ENCODE measurements around the gene CXCL3. TPM values are rescaled to one million over a fixed set of nuclear protein-coding genes. Genes with fewer than 3 reads are reported as not detected.

Gene CXCL3
- total and polyA plus RNA-seq, 9 of the 15 experiments (the other 6 are each of a cell fraction or from before 2014, with no cell fraction given) = 2.3 to 8.9 (median 6.1) TPM

DNA sequence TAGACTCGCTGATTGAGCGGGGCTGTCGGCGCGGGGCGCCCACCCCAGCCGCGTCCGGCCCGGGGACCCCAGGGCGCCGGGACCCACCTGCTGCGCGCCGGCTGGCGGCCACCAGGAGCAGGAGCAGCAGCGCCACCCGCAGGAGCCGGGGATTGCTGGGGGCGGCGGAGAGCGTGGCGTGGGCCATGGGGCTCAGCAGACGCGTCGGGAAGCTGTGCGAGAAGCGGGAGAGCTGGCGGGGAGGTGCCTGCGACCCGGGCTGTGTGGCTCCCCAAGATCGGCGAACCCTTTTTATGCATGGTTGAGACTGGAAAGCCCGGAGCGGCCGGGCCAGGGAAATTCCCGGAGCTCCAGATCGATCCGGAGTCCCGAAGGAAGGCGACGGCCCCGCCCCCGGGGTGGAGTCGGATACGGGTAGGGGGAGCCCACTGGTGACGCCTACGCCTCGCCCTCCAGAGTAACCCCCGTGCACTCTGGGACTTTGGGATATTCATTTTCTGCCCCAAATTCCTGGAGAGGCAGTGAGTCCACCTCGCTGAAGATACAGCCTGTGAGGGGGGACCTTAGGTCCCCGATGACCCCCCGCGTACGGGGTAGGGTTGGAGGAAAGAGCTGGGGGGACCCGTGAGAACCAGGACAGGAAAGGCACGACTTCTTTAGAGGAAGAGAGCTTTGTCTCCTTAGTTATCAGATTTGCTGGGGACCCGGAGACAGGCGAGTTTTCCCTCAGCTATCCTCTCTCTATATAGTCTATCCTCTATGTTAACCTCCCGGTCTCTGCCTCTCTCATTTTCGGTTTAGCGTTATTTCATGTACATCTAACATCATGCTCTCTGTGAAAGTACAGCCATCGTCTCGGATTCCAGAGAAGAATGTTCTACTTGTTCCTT is at the start of gene CXCL3 (continued):
- TF ChIP-seq, protein P1, sequence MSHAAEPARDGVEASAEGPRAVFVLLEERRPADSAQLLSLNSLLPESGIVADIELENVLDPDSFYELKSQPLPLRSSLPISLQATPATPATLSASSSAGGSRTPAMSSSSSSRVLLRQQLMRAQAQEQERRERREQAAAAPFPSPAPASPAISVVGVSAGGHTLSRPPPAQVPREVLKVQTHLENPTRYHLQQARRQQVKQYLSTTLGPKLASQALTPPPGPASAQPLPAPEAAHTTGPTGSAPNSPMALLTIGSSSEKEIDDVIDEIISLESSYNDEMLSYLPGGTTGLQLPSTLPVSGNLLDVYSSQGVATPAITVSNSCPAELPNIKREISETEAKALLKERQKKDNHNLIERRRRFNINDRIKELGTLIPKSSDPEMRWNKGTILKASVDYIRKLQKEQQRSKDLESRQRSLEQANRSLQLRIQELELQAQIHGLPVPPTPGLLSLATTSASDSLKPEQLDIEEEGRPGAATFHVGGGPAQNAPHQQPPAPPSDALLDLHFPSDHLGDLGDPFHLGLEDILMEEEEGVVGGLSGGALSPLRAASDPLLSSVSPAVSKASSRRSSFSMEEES (CRISPR knock-in tag; IDR thresholded peaks at IDR 0.05) = no peak
- TF ChIP-seq, protein P2, sequence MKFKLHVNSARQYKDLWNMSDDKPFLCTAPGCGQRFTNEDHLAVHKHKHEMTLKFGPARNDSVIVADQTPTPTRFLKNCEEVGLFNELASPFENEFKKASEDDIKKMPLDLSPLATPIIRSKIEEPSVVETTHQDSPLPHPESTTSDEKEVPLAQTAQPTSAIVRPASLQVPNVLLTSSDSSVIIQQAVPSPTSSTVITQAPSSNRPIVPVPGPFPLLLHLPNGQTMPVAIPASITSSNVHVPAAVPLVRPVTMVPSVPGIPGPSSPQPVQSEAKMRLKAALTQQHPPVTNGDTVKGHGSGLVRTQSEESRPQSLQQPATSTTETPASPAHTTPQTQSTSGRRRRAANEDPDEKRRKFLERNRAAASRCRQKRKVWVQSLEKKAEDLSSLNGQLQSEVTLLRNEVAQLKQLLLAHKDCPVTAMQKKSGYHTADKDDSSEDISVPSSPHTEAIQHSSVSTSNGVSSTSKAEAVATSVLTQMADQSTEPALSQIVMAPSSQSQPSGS (CRISPR knock-in tag; IDR thresholded peaks at IDR 0.05) = no peak
- TF ChIP-seq MAX (CRISPR knock-in tag; IDR thresholded peaks at IDR 0.05) (peak; percentile 57), ELK1 (CRISPR knock-in tag; IDR thresholded peaks at IDR 0.05) (no peak), SREBF1 (IDR thresholded peaks at IDR 0.05; ENCODE audit: borderline replicate concordance, low read depth, low read length) (no peak), MAFF (IDR thresholded peaks at IDR 0.05; ENCODE audit: low read length) (no peak), CHAMP1 (IDR thresholded peaks at IDR 0.05) (peak; percentile 63), REST (IDR thresholded peaks at IDR 0.05; ENCODE audit: borderline replicate concordance) (peak; percentile 77), REST (CRISPR knock-in tag; IDR thresholded peaks at IDR 0.05; ENCODE audit: low read depth) (no peak), MXI1 (IDR thresholded peaks at IDR 0.05; ENCODE audit: low read depth, low read length) (no peak)

Measured in K562 (cell line).